GM12891 (cell line): ENCODE results near the gene FAM210A.

Experiments used
- POLR2A ChIP-seq: IDR thresholded peaks from 2 replicates; pipeline ENCODE4 v1.6.1; 2011; ENCODE audit warnings: low read depth, low read length, control low read depth
- POLR2AphosphoS5 ChIP-seq: IDR thresholded peaks from 2 replicates; pipeline ENCODE4 v1.6.1; 2011; ENCODE audit warnings: low read depth, low read length, control low read depth

DNA sequence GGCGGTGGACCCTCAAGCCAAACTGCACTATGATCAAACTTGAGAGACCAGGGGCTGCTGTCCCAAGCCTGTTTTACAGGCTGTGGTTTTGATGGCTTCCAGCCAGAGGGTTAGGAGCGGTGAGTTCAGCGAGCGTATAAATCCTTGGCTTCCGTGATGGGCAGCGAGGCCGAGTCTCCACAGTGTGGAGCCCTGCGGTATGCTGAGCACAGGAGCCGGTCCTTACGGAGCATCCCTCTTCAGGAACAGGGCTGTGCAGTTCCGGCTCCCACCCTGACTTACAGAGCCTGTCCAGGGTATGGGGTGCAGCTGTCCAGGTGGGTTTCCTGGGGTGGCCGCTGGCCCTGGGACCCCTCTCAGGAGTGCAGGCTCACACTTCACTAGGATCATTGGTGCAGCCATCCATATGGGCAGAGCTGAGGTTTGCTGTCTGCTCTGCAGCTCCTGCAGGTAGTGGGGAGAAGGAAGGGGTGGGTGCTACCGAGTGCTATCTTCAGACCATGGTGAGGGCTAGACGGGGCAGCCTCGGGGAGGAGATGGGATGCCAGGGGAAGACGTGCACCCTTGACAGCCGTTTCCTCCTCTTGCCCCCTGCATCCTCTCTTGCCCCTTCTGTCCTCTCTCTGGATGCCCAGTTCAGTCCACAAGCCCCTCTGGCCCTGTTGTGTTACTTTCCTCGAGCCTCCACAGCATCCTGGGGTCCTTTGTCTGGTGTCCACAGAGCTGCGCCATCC lies 104.3 kb downstream of the FAM210A start:
- TF ChIP-seq POLR2A (no peak), POLR2AphosphoS5 (no peak)
